Body of pancreas (tissue), 4 donors: ENCODE measurements around the gene MGAT4B. TPM values are rescaled to one million over a fixed set of nuclear protein-coding genes. Genes with fewer than 3 reads are reported as not detected.

Experiments used
- ATAC-seq: fragments of 150-250 bp; one replicate; pipeline ENCODE4 v1.9.1; 2016
- DNase-seq, 4 donors: peaks; one replicate each; pipeline ENCODE4 v3.0.0-alpha.2; 2019
- H3K27ac ChIP-seq, 4 donors: fragments of 200-600 bp; sonication (generic); 1 replicate in 3 of 4; 2 replicates in 1 of 4; pipeline versions ENCODE4 v1.5.1 to v1.6.1; 2016 to 2019; ENCODE audit warnings: mild to moderate bottlenecking in 1 of 4, mixed read lengths in 1 of 4, moderate library complexity in 1 of 4
- H3K27me3 ChIP-seq, 2 donors: fragments of 200-600 bp; sonication (generic); one replicate each; pipeline ENCODE4 v1.6.0; 2016; ENCODE audit warnings: mild to moderate bottlenecking in 1 of 2
- H3K36me3 ChIP-seq, 2 donors: fragments of 200-600 bp; sonication (generic); replicated peaks in 1 of 2; 2 replicates each; pipeline ENCODE4 v1.5.1; 2016; ENCODE audit warnings: low read depth in 2 of 2; ENCODE audit not compliant: insufficient read depth in 1 of 2
- H3K4me1 ChIP-seq: fragments of 200-600 bp; sonication (generic); one replicate; pipeline ENCODE4 v1.6.0; 2016
- H3K4me3 ChIP-seq, 2 donors: fragments of 200-600 bp; sonication (generic); 1 replicate in 1 of 2; 2 replicates in 1 of 2; pipeline ENCODE4 v1.5.1; 2016 to 2019
- H3K9me3 ChIP-seq, 3 donors: fragments of 200-600 bp; sonication (generic); 1 replicate in 2 of 3; 2 replicates in 1 of 3; pipeline ENCODE4 v1.5.1; 2016
- POLR2A ChIP-seq, 3 donors: fragments of 450-650 bp; IDR thresholded peaks; one replicate each; pipeline ENCODE4 v1.6.1; 2016; ENCODE audit warnings: antibody characterized with exemption in 3 of 3, mild to moderate bottlenecking in 2 of 3
- WGBS, 2 donors: methylation state at CpG; one replicate each; pipeline ENCODE4 v1.1.5; 2017; 5-methylcytosine and 5-hydroxymethylcytosine counted together
- intact Hi-C: fragments of 100-400 bp; cut with DNase I; formaldehyde crosslinking; loops from one replicate; pipeline ENCODE4 v1.15.1; 2023
- total RNA-seq, 2 donors: library from RNA; depleted of rRNA; stranded (reverse); fragments of >200 nt; gene quantifications; one replicate each; pipeline ENCODE4 v1.1.0, GENCODE V29; 2016
- TF ChIP-seq, protein P1 (sequence below), 7 experiments: fragments of 450-650 bp in 4 of 7; fragments of 200-600 bp in 3 of 7; sonication (generic) in 3 of 7; IDR thresholded peaks; one replicate each; pipeline ENCODE4 v1.5.1; 2016 to 2019; ENCODE audit warnings: antibody characterized with exemption in 7 of 7

MGAT4B gene
- total RNA-seq, 2 donors from 2014 or later, result 89.0 to 90.0 TPM

DNA sequence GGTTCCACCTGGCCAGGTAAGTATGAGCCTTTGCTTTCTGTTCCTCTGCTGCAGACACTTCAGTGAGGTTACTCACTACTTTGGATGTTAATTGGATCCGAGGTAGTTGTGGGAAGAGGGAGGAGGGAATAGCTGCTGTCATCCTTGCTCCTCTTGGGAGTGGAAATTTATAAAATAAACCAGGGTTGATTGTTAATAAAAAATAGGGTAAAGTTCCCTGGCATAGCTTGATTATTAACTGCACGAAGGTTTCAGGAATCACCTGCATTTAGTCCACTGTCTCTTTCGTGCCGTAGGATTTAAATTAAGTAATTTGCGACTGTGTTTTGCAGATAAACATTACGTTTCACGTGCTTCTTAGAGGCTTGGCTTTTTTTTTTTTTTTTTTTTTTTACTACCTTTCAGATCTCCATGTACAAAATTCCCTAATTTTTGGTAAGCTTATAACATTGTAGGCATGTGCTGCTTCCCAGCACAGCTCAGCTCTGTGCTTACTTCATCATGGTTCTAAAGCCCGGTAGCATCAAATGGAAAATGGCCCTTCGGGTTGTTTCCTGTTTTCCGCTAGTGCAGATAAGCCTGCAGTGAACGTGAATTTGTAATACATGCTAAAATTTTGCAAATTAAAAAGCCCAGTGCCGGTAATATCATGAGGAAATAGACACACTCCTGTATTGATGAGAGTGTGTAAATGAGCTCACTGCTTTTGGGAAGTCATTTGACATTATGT, 39.8 kb downstream of the MGAT4B start:
- H3K27me3 ChIP-seq, result no peaks in the 10 kb centered on the region
- TF ChIP-seq, protein P1, sequence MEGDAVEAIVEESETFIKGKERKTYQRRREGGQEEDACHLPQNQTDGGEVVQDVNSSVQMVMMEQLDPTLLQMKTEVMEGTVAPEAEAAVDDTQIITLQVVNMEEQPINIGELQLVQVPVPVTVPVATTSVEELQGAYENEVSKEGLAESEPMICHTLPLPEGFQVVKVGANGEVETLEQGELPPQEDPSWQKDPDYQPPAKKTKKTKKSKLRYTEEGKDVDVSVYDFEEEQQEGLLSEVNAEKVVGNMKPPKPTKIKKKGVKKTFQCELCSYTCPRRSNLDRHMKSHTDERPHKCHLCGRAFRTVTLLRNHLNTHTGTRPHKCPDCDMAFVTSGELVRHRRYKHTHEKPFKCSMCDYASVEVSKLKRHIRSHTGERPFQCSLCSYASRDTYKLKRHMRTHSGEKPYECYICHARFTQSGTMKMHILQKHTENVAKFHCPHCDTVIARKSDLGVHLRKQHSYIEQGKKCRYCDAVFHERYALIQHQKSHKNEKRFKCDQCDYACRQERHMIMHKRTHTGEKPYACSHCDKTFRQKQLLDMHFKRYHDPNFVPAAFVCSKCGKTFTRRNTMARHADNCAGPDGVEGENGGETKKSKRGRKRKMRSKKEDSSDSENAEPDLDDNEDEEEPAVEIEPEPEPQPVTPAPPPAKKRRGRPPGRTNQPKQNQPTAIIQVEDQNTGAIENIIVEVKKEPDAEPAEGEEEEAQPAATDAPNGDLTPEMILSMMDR (IDR thresholded peaks at IDR 0.05), result no peak
- TF ChIP-seq POLR2A (IDR thresholded peaks at IDR 0.05), result no peak
- intact Hi-C loops, result no loop called here
- peak overlapping the region in 3 of 4 donors; percentile 47 to 59 (median 52) for H3K27ac ChIP-seq
- no peaks in the 10 kb centered on the region for H3K9me3 ChIP-seq
- ATAC-seq, result no peak
- 42 to 51% methylated on average over 12 of the region's 12 CpGs for WGBS, 2 donors
- H3K4me1 ChIP-seq, result peaks cover 46% of the 10 kb centered on the region
- no peak overlapping the region for H3K4me3 ChIP-seq
- H3K36me3 ChIP-seq, result peaks cover 15 to 17% of the 10 kb centered on the region in 2 donors
- no peak for DNase-seq

DNA sequence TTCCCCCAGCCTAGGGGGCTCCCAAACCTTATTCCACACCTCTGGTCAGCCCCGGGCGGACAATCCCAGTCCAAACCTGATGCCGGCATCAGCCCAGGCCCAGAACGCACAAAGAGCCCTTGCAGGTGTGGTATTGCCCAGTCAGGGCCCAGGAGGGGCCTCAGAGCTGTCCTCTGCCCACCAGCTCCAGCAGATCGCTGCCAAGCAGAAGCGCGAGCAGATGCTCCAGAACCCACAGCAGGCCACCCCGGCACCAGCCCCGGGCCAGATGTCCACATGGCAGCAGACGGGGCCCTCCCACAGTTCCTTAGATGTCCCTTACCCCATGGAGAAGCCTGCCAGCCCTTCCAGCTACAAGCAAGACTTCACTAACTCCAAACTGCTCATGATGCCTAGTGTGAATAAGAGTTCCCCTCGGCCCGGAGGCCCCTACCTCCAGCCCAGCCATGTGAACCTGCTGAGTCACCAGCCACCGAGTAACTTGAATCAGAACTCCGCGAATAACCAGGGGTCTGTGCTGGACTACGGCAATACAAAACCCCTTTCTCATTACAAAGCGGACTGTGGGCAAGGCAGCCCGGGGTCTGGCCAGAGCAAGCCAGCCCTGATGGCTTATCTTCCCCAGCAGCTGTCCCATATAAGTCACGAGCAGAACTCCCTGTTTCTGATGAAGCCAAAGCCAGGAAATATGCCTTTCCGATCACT, 40.5 kb downstream of the MGAT4B start:
- peak overlapping the region in 3 of 4 donors; percentile 47 to 59 (median 52) for H3K27ac ChIP-seq
- H3K4me3 ChIP-seq, result no peak overlapping the region

DNA sequence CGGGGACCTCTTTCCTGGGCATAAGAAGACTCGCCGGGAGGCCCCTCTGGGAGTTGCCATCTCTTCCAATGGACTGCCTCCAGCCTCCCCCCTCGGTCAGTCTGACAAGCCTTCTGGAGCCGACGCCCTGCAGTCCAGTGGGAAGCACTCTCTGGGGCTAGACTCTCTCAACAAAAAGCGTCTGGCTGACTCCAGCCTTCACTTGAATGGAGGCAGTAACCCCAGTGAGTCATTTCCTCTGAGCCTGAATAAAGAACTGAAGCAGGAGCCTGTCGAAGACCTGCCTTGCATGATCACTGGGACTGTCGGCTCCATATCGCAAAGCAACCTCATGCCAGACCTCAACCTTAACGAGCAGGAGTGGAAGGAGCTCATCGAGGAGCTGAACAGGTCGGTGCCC, 41.3 kb downstream of the MGAT4B start:
- TF ChIP-seq, protein P1 (IDR thresholded peaks at IDR 0.05), result no peak
- no peak for TF ChIP-seq POLR2A (IDR thresholded peaks at IDR 0.05)
- no peaks in the 10 kb centered on the region for H3K27me3 ChIP-seq
- H3K4me1 ChIP-seq, result peaks cover 55% of the 10 kb centered on the region
- peak overlapping the region in 3 of 4 donors; percentile 47 to 59 (median 52) for H3K27ac ChIP-seq
- no peak for ATAC-seq
- DNase-seq, result peak in 1 of 4 donors; percentile 35
- intact Hi-C loops, result no loop called here
- peaks cover 7 to 10% of the 10 kb centered on the region in 2 donors for H3K36me3 ChIP-seq
- no peaks in the 10 kb centered on the region for H3K9me3 ChIP-seq
- 65 to 76% methylated on average over 10 to 13 of the region's 13 CpGs for WGBS, 2 donors
- no peak overlapping the region for H3K4me3 ChIP-seq

More for the DNA sequence above, 40.5 kb downstream of the MGAT4B start:
- WGBS, 2 donors, result 63 to 66% methylated on average over 4 to 20 of the region's 20 CpGs
- intact Hi-C loops, result no loop called here
- Histone ChIP-seq H3K27me3 (no peaks in the 10 kb centered on the region), H3K4me1 (peaks cover 53% of the 10 kb centered on the region), H3K9me3 (no peaks in the 10 kb centered on the region), H3K36me3 (peaks cover 9 to 10% of the 10 kb centered on the region in 2 donors)
- DNase-seq (no peak), ATAC-seq (no peak)
- no peak for TF ChIP-seq POLR2A (IDR thresholded peaks at IDR 0.05)
- TF ChIP-seq, protein P1 (IDR thresholded peaks at IDR 0.05), result no peak

DNA sequence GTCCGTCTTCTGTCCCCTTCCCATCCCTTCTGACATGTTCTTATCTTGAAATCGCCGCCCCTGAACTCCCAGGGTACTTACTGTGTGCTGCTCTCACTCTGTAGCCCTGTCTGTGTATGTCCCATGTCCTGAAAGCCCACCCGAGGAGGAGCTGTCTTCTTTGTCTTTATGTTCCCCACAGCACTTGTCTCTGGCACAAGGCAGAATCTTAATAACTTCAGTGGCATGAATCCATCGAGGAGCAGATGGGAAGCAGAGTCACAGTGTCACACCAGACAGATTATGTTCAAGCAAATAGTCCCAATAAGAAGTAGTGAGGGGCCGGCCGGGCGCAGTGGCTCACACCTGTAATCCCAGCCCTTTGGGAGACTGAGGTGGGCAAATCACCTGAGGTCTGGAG, 42.6 kb downstream of the MGAT4B start:
- intact Hi-C loops, result no loop called here
- no peaks in the 10 kb centered on the region for H3K27me3 ChIP-seq
- H3K36me3 ChIP-seq, result peaks cover 1 to 10% of the 10 kb centered on the region in 2 donors
- H3K4me3 ChIP-seq, result no peak overlapping the region
- DNase-seq (no peak), ATAC-seq (no peak)
- peaks cover 67% of the 10 kb centered on the region for H3K4me1 ChIP-seq
- 65 to 72% methylated on average over 7 to 8 of the region's 8 CpGs for WGBS, 2 donors
- TF ChIP-seq, protein P1 (IDR thresholded peaks at IDR 0.05), result no peak
- TF ChIP-seq POLR2A (IDR thresholded peaks at IDR 0.05), result no peak
- H3K9me3 ChIP-seq, result no peaks in the 10 kb centered on the region
- H3K27ac ChIP-seq, result peak overlapping the region in 3 of 4 donors; percentile 1 to 66 (median 54)
